ENCODE results near the gene HIPK4. TPM values are rescaled to one million over a fixed set of nuclear protein-coding genes. Genes with fewer than 3 reads are reported as not detected.

Gene HIPK4
- total RNA-seq, 1 experiment from 2014 or later = not detected

GRCh38 chr19:40398417-40399131, 8.6 kb upstream of the HIPK4 start:
- BruUV-seq (replicated peaks) = no TSS peak
- Histone ChIP-seq H2AFZ (ENCODE audit: low read length) (no peak overlapping the region), H3K27me3 (ENCODE audit: low read length) (no peaks in the 10 kb centered on the region), H4K20me1 (ENCODE audit: low read length) (no peaks in the 10 kb centered on the region), H3K9me2 (replicated peaks; ENCODE audit: low read length) (no peaks in the 10 kb centered on the region), H3K4me3 (ENCODE audit: low read length) (no peak overlapping the region), H3K9ac (ENCODE audit: low read length) (no peak overlapping the region), H3K36me3 (ENCODE audit: low read depth, low read length) (no peaks in the 10 kb centered on the region), H3K27ac (ENCODE audit: low read length) (no peak overlapping the region), H3K79me2 (ENCODE audit: low read length) (no peaks in the 10 kb centered on the region), H3F3A (ENCODE audit: low read length, unreplicated experiment) (no peaks in the 10 kb centered on the region), H3K9me3 (ENCODE audit: low read length) (no peaks in the 10 kb centered on the region), H3K4me2 (ENCODE audit: low read length) (no peak overlapping the region), H3K4me1 (ENCODE audit: insufficient read depth, low read length) (peaks cover 4% of the 10 kb centered on the region; the same call in 1 of the 2 replicates)
- DNase-seq (no peak), ATAC-seq (no peak)
- ChIA-PET CTCF (no interaction called here), POLR2A (ENCODE audit: unreplicated experiment) (no interaction called here)
- no peak for TF ChIP-seq EZH2phosphoT487 (IDR thresholded peaks at IDR 0.05; ENCODE audit: borderline replicate concordance, low read length)
- no peak for TF ChIP-seq EZH2 (IDR thresholded peaks at IDR 0.05; ENCODE audit: low read length, unreplicated experiment)
- no peak for TF ChIP-seq CTCF (conservative IDR thresholded peaks at IDR 0.05; ENCODE audit: low read depth, low read length)
- intact Hi-C loops (cut with micrococcal nuclease) = no loop called here

- no peak for TF ChIP-seq EZH2phosphoT487 (IDR thresholded peaks at IDR 0.05; ENCODE audit: borderline replicate concordance, low read length)
- Histone ChIP-seq H3K9me2 (replicated peaks; ENCODE audit: low read length) (no peaks in the 10 kb centered on the region), H3K36me3 (ENCODE audit: low read depth, low read length) (no peaks in the 10 kb centered on the region), H3K27me3 (ENCODE audit: low read length) (no peaks in the 10 kb centered on the region), H3K4me3 (ENCODE audit: low read length) (no peak overlapping the region), H4K20me1 (ENCODE audit: low read length) (no peaks in the 10 kb centered on the region), H3K27ac (ENCODE audit: low read length) (no peak overlapping the region), H3K4me1 (ENCODE audit: insufficient read depth, low read length) (peaks cover 7% of the 10 kb centered on the region; the same call in 1 of the 2 replicates), H3K79me2 (ENCODE audit: low read length) (no peaks in the 10 kb centered on the region), H3K9ac (ENCODE audit: low read length) (no peak overlapping the region), H3K4me2 (ENCODE audit: low read length) (no peak overlapping the region), H3K9me3 (ENCODE audit: low read length) (no peaks in the 10 kb centered on the region), H2AFZ (ENCODE audit: low read length) (no peak overlapping the region), H3F3A (ENCODE audit: low read length, unreplicated experiment) (no peaks in the 10 kb centered on the region)
- ChIA-PET CTCF (no interaction called here), POLR2A (ENCODE audit: unreplicated experiment) (no interaction called here)
- intact Hi-C loops (cut with micrococcal nuclease) = no loop called here
- ATAC-seq (no peak), DNase-seq (no peak)
- no TSS peak for BruUV-seq (replicated peaks)
Measured at GRCh38 chr19:40397568-40397906, 7.6 kb upstream of the HIPK4 start.

DNA sequence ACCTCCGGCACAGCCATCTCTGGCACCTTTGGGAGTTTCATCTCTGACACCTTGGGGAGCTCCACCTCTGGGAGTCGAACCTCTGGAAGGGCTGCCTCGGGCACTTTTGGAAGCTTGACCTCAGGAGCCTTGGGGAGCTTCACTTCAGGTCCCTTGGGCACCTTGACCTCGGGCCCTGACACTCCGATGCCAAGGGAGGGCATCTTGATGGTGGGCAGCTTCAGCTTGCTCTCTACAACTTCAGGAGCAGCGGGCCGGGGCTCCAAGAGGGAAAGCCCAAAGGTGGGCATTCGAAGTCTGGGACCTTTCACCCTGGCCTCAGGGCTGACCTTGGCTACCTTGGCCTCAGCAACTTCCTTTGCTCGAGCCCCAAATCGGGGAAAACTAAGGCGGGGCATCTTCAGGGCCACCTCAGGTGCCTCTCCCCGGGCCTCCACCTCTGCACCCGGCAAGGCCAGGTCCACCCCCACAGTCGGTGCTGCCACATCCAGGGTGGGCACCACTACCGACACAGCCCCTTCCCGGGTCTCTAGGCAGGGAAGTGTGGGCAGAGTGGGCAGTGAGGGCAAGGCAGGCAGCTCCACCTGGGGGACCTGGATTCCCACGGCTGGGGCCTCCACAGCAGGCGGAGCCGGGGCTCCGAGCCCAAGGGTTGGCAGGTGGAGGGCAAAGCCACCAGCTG, 7.0 kb upstream of the HIPK4 start:
- ChIA-PET CTCF (interaction anchor here (0.8 kb wide), 1 partner anchor 92 kb away, joined by 6 read pairs; no protein-coding TSS in a partner anchor), POLR2A (ENCODE audit: unreplicated experiment) (no interaction called here)
- Histone ChIP-seq H3K9me3 (ENCODE audit: low read length) (no peaks in the 10 kb centered on the region), H3K9ac (ENCODE audit: low read length) (no peak overlapping the region), H2AFZ (ENCODE audit: low read length) (no peak overlapping the region), H3K4me3 (ENCODE audit: low read length) (no peak overlapping the region), H4K20me1 (ENCODE audit: low read length) (no peaks in the 10 kb centered on the region), H3K4me2 (ENCODE audit: low read length) (no peak overlapping the region), H3F3A (ENCODE audit: low read length, unreplicated experiment) (no peaks in the 10 kb centered on the region), H3K79me2 (ENCODE audit: low read length) (no peaks in the 10 kb centered on the region), H3K36me3 (ENCODE audit: low read depth, low read length) (no peaks in the 10 kb centered on the region), H3K27ac (ENCODE audit: low read length) (no peak overlapping the region), H3K4me1 (ENCODE audit: insufficient read depth, low read length) (peaks cover 10% of the 10 kb centered on the region; the same call in 1 of the 2 replicates), H3K27me3 (ENCODE audit: low read length) (no peaks in the 10 kb centered on the region), H3K9me2 (replicated peaks; ENCODE audit: low read length) (no peaks in the 10 kb centered on the region)
- intact Hi-C loops (cut with micrococcal nuclease) = no loop called here
- TF ChIP-seq EZH2phosphoT487 (IDR thresholded peaks at IDR 0.05; ENCODE audit: borderline replicate concordance, low read length) (no peak), CTCF (conservative IDR thresholded peaks at IDR 0.05; ENCODE audit: low read depth, low read length) (no peak)
- DNase-seq (no peak), ATAC-seq (no peak)
- no TSS peak for BruUV-seq (replicated peaks)

Measured in PC-3 (cell line).